Glomerular visceral epithelial cell (primary cell): Measurements from ENCODE around the gene COG7.
"Not testable (repeated sequence)": the region's sequence is repeated elsewhere in the genome, so short reads cannot be mapped to it uniquely, and the experiment has no call there.

Experiments used
- DNase-seq: peaks from one replicate; pipeline ENCODE4 v3.0.0-alpha.2; 2016; ENCODE audit errors: extremely low spot score

The COG7 gene

GRCh38 chr16:23476289-23476688 is 23.3 kb upstream of the COG7 start:
- DNase-seq: no peak

- peak; percentile 47 for DNase-seq
These were observed 16.8 kb upstream of the COG7 start for GRCh38 chr16:23469814-23470213.

GRCh38 chr16:23466162-23466885 is 13.3 kb upstream of the COG7 start:
- peak; percentile 41 for DNase-seq

- DNase-seq: no peak
These were observed 12.2 kb upstream of the COG7 start for GRCh38 chr16:23465179-23465578.

GRCh38 chr16:23464196-23464595 is 11.2 kb upstream of the COG7 start:
- DNase-seq: no peak

- DNase-seq: peak; percentile 13
These were observed 10.0 kb upstream of the COG7 start for GRCh38 chr16:23462994-23463393.

GRCh38 chr16:23453338-23454052 is 506 bp upstream of the COG7 start:
- DNase-seq: no peak

GRCh38 chr16:23452221-23452571 is 793 bp downstream of the COG7 start:
- no peak for DNase-seq

- no peak for DNase-seq
These were observed 4.6 kb downstream of the COG7 start for GRCh38 chr16:23448392-23448791.

- DNase-seq: not testable (repeated sequence)
These were observed 15.4 kb downstream of the COG7 start for GRCh38 chr16:23437542-23437941.

- no peak for DNase-seq
These were observed 16.0 kb downstream of the COG7 start for GRCh38 chr16:23436951-23437350.

GRCh38 chr16:23435500-23435899 is 17.5 kb downstream of the COG7 start:
- peak; percentile 56 for DNase-seq

GRCh38 chr16:23434380-23434779 is 18.6 kb downstream of the COG7 start:
- DNase-seq: peak; percentile 62

GRCh38 chr16:23433261-23433920 is 19.6 kb downstream of the COG7 start:
- no peak for DNase-seq

GRCh38 chr16:23432176-23433128 is 20.5 kb downstream of the COG7 start:
- no peak for DNase-seq

GRCh38 chr16:23428351-23428750 is 24.6 kb downstream of the COG7 start:
- no peak for DNase-seq

GRCh38 chr16:23424292-23424958 is 28.6 kb downstream of the COG7 start:
- no peak for DNase-seq

- DNase-seq: peak; percentile 43
These were observed 29.4 kb downstream of the COG7 start for GRCh38 chr16:23423496-23424049.

GRCh38 chr16:23420011-23420410 is 33.0 kb downstream of the COG7 start:
- no peak for DNase-seq

GRCh38 chr16:23416816-23417215 is 36.2 kb downstream of the COG7 start:
- DNase-seq: no peak

GRCh38 chr16:23414731-23415130 is 38.3 kb downstream of the COG7 start:
- no peak for DNase-seq
